Smooth muscle cell (in vitro differentiated cells): ENCODE measurements around the gene AUP1. TPM values are rescaled to one million over a fixed set of nuclear protein-coding genes. Genes with fewer than 3 reads are reported as not detected.

Source experiments
- DNase-seq: peaks from one replicate; lab custom pipeline; 2025; ENCODE audit not compliant: unreplicated experiment; lab: John Stamatoyannopoulos, UW
- H2AFZ ChIP-seq: fragments of 200-600 bp; sonication (generic); 2 replicates; pipeline ENCODE4 v1.6.0; 2016; ENCODE audit warnings: antibody characterized with exemption, low read depth, mild to moderate bottlenecking
- H3F3A ChIP-seq: fragments of 200-600 bp; sonication (generic); 2 replicates; pipeline ENCODE4 v1.6.0; 2017; ENCODE audit warnings: antibody characterized with exemption, low read depth
- H3K27ac ChIP-seq: fragments of 200-600 bp; sonication (generic); 2 replicates; pipeline ENCODE4 v1.5.1; 2016; ENCODE audit warnings: low read depth, mild to moderate bottlenecking
- H3K27me3 ChIP-seq: fragments of 200-600 bp; sonication (generic); 2 replicates; pipeline ENCODE4 v1.6.1; 2016; ENCODE audit warnings: low read depth, mild to moderate bottlenecking
- H3K36me3 ChIP-seq: fragments of 200-600 bp; sonication (generic); 2 replicates; pipeline ENCODE4 v1.5.1; 2016; ENCODE audit warnings: low read depth
- H3K4me1 ChIP-seq: fragments of 200-600 bp; sonication (generic); 2 replicates; pipeline ENCODE4 v1.5.1; 2016; ENCODE audit warnings: low read depth
- H3K4me2 ChIP-seq: fragments of 200-600 bp; sonication (generic); 2 replicates; pipeline ENCODE4 v1.6.0; 2016; ENCODE audit warnings: mild to moderate bottlenecking
- H3K4me3 ChIP-seq: fragments of 200-600 bp; sonication (generic); 2 replicates; pipeline ENCODE4 v1.5.1; 2016; ENCODE audit warnings: mild to moderate bottlenecking
- H3K79me2 ChIP-seq: fragments of 200-600 bp; sonication (generic); 2 replicates; pipeline ENCODE4 v1.6.0; 2016; ENCODE audit warnings: low read depth, mild to moderate bottlenecking
- H3K9ac ChIP-seq: fragments of 200-600 bp; sonication (generic); 2 replicates; pipeline ENCODE4 v1.6.0; 2016; ENCODE audit warnings: low read depth
- H3K9me3 ChIP-seq: fragments of 200-600 bp; sonication (generic); replicated peaks from 2 replicates; pipeline ENCODE4 v1.5.1; 2016; ENCODE audit warnings: low read depth
- H4K20me1 ChIP-seq: fragments of 200-600 bp; sonication (generic); 2 replicates; pipeline ENCODE4 v1.6.0; 2016; ENCODE audit warnings: low read depth
- CTCF ChIP-seq: fragments of 200-600 bp; sonication (generic); IDR thresholded peaks from 2 replicates; pipeline ENCODE4 v1.5.1; 2017; ENCODE audit warnings: borderline replicate concordance, mild to moderate bottlenecking, antibody characterized with exemption; ENCODE audit not compliant: insufficient read depth, poor library complexity, severe bottlenecking
- WGBS: methylation state at CpG from one replicate; pipeline ENCODE4 v1.1.7; 2016; ENCODE audit warnings: low lambda C conversion rate; 5-methylcytosine and 5-hydroxymethylcytosine counted together
- polyA plus RNA-seq: library from polyadenylated mRNA; unstranded; fragments of >200 nt; fragmentation: Nextera tagmentation; extraction: Ambion mirVana; gene quantifications from 2 replicates; pipeline ENCODE4 v1.2.1, GENCODE V29; 2016
- total RNA-seq: library from RNA; depleted of rRNA; stranded (reverse); fragments of >200 nt; gene quantifications from 2 replicates; pipeline ENCODE4 v1.2.3, GENCODE V29; 2014

AUP1 gene
- total and polyA plus RNA-seq, 2 experiments from 2014 or later = 104 to 138 TPM

- Histone ChIP-seq H3K27me3 (no peaks in the 10 kb centered on the region), H3K9ac (no peak overlapping the region), H3K4me1 (peaks cover 9% of the 10 kb centered on the region), H2AFZ (no peak overlapping the region), H4K20me1 (no peaks in the 10 kb centered on the region), H3F3A (peaks cover 29% of the 10 kb centered on the region), H3K9me3 (no peaks in the 10 kb centered on the region), H3K27ac (no peak overlapping the region), H3K4me2 (no peak overlapping the region), H3K36me3 (no peaks in the 10 kb centered on the region), H3K79me2 (peaks cover 21% of the 10 kb centered on the region), H3K4me3 (no peak overlapping the region)
- no peak for DNase-seq
- 89% methylated on average over 4 of the region's 4 CpGs for WGBS
- TF ChIP-seq CTCF = no peak
Observed at GRCh38 chr2:74533464-74533863, 4.0 kb upstream of the AUP1 start.

- H3K4me3 ChIP-seq = no peak overlapping the region
- H3K9ac ChIP-seq = no peak overlapping the region
- peak; percentile 30 for TF ChIP-seq CTCF
- peaks cover 28% of the 10 kb centered on the region for H3K79me2 ChIP-seq
- no peaks in the 10 kb centered on the region for H3K9me3 ChIP-seq
- peaks cover 11% of the 10 kb centered on the region for H3K4me1 ChIP-seq
- no peaks in the 10 kb centered on the region for H3K27me3 ChIP-seq
- no peak overlapping the region for H2AFZ ChIP-seq
- peaks cover 11% of the 10 kb centered on the region for H4K20me1 ChIP-seq
- no peaks in the 10 kb centered on the region for H3K36me3 ChIP-seq
- H3K27ac ChIP-seq = no peak overlapping the region
- H3K4me2 ChIP-seq = no peak overlapping the region
- DNase-seq = no peak
- peaks cover 28% of the 10 kb centered on the region for H3F3A ChIP-seq
Observed at GRCh38 chr2:74532222-74532621, 2.7 kb upstream of the AUP1 start.

- Histone ChIP-seq H3K36me3 (no peaks in the 10 kb centered on the region), H3K27ac (peak overlapping the region; percentile 71), H2AFZ (no peak overlapping the region), H4K20me1 (peaks cover 11% of the 10 kb centered on the region), H3K4me1 (peaks cover 11% of the 10 kb centered on the region), H3K79me2 (peaks cover 28% of the 10 kb centered on the region), H3K9me3 (no peaks in the 10 kb centered on the region), H3K4me2 (peak overlapping the region; percentile 99), H3F3A (peaks cover 22% of the 10 kb centered on the region), H3K9ac (no peak overlapping the region), H3K4me3 (no peak overlapping the region), H3K27me3 (no peaks in the 10 kb centered on the region)
- no peak for DNase-seq
- WGBS = 89% methylated on average over 7 of the region's 7 CpGs
- TF ChIP-seq CTCF = no peak
Observed at GRCh38 chr2:74531666-74532065, 2.2 kb upstream of the AUP1 start.
